HepG2 (cell line): ENCODE data around the gene FAM174C. TPM values are rescaled to one million over a fixed set of nuclear protein-coding genes. Genes with fewer than 3 reads are reported as not detected.

Experiments
- BRD4 ChIP-seq: sonication (generic); formaldehyde crosslinking; IDR thresholded peaks from 2 replicates; pipeline ENCODE4 v1.4.0; 2020; ENCODE audit warnings: missing genetic modification reagents
- ZNF224 ChIP-seq: sonication (generic); formaldehyde crosslinking; IDR thresholded peaks from 2 replicates; pipeline ENCODE4 v1.5.0; 2020; ENCODE audit warnings: mild to moderate bottlenecking, missing genetic modification reagents
- polyA plus RNA-seq, 8 experiments: library from polyadenylated mRNA; depleted of rRNA in 3 of 8; stranded (reverse) in 7 of 8; unstranded in 1 of 8; fragments of >200 nt; fragmentation: Illumina TruSeq in 4 of 8; extraction: Trizol in 4 of 8; gene quantifications; 2 replicates each; pipeline versions ENCODE4 v1.2.1 to v1.2.3, GENCODE V29; 2011 to 2016; ENCODE audit warnings: low read depth in 4 of 8, missing spikeins in 1 of 8, mixed read lengths in 1 of 8; ENCODE audit not compliant: insufficient read depth in 1 of 8
- total RNA-seq, 5 experiments: library from RNA; depleted of rRNA; stranded (reverse); fragments of >200 nt; fragmentation: Illumina TruSeq; extraction: Trizol; gene quantifications; 2 replicates each; pipeline ENCODE4 v1.2.3, GENCODE V29; 2016; ENCODE audit warnings: low read depth in 1 of 5
- TF ChIP-seq, protein P1 (sequence below): sonication (generic); formaldehyde crosslinking; IDR thresholded peaks from 2 replicates; pipeline ENCODE4 v1.8.1; 2023; ENCODE audit warnings: mild to moderate bottlenecking, missing genetic modification reagents
- TF ChIP-seq, protein P2 (sequence below): sonication (generic); formaldehyde crosslinking; IDR thresholded peaks from one replicate; pipeline ENCODE4 v1.5.1; 2020; ENCODE audit warnings: mild to moderate bottlenecking, missing genetic modification reagents; ENCODE audit errors: not compliant biosample characterization
- TF ChIP-seq, protein P3 (sequence below): IDR thresholded peaks from 2 replicates; pipeline ENCODE4 v1.6.1; 2016; ENCODE audit warnings: missing compliant biosample characterization, missing genetic modification reagents, borderline replicate concordance

FAM174C gene
- total and polyA plus RNA-seq, 2 of the 13 experiments (the other 11 are each of a cell fraction or from before 2014, with no cell fraction given): 19.5 to 31.3 TPM

DNA sequence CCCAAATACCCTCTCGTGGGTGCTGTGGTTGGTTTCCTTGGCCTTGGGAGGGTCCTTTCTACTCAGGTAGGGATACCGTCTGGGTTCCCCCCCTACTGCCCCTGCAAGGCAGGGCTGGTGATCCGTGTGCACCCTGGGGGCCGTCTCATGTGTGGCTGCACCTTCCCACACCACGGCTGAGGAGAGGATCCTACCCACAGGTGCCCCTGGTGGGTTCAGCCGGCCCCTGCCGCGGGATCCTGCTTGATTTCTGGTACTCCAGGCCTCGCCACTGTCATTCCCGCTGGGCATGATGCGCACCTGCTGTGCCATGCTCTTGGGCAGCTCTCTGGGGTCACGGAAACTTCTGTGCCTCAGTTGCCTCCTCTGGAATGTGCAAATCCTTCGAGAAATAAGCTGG, 41.1 kb downstream of the FAM174C start (continued):
- TF ChIP-seq ZNF224: no peak
- TF ChIP-seq, protein P1, sequence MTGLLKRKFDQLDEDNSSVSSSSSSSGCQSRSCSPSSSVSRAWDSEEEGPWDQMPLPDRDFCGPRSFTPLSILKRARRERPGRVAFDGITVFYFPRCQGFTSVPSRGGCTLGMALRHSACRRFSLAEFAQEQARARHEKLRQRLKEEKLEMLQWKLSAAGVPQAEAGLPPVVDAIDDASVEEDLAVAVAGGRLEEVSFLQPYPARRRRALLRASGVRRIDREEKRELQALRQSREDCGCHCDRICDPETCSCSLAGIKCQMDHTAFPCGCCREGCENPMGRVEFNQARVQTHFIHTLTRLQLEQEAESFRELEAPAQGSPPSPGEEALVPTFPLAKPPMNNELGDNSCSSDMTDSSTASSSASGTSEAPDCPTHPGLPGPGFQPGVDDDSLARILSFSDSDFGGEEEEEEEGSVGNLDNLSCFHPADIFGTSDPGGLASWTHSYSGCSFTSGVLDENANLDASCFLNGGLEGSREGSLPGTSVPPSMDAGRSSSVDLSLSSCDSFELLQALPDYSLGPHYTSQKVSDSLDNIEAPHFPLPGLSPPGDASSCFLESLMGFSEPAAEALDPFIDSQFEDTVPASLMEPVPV (CRISPR knock-in tag): no peak
- TF ChIP-seq, protein P2, sequence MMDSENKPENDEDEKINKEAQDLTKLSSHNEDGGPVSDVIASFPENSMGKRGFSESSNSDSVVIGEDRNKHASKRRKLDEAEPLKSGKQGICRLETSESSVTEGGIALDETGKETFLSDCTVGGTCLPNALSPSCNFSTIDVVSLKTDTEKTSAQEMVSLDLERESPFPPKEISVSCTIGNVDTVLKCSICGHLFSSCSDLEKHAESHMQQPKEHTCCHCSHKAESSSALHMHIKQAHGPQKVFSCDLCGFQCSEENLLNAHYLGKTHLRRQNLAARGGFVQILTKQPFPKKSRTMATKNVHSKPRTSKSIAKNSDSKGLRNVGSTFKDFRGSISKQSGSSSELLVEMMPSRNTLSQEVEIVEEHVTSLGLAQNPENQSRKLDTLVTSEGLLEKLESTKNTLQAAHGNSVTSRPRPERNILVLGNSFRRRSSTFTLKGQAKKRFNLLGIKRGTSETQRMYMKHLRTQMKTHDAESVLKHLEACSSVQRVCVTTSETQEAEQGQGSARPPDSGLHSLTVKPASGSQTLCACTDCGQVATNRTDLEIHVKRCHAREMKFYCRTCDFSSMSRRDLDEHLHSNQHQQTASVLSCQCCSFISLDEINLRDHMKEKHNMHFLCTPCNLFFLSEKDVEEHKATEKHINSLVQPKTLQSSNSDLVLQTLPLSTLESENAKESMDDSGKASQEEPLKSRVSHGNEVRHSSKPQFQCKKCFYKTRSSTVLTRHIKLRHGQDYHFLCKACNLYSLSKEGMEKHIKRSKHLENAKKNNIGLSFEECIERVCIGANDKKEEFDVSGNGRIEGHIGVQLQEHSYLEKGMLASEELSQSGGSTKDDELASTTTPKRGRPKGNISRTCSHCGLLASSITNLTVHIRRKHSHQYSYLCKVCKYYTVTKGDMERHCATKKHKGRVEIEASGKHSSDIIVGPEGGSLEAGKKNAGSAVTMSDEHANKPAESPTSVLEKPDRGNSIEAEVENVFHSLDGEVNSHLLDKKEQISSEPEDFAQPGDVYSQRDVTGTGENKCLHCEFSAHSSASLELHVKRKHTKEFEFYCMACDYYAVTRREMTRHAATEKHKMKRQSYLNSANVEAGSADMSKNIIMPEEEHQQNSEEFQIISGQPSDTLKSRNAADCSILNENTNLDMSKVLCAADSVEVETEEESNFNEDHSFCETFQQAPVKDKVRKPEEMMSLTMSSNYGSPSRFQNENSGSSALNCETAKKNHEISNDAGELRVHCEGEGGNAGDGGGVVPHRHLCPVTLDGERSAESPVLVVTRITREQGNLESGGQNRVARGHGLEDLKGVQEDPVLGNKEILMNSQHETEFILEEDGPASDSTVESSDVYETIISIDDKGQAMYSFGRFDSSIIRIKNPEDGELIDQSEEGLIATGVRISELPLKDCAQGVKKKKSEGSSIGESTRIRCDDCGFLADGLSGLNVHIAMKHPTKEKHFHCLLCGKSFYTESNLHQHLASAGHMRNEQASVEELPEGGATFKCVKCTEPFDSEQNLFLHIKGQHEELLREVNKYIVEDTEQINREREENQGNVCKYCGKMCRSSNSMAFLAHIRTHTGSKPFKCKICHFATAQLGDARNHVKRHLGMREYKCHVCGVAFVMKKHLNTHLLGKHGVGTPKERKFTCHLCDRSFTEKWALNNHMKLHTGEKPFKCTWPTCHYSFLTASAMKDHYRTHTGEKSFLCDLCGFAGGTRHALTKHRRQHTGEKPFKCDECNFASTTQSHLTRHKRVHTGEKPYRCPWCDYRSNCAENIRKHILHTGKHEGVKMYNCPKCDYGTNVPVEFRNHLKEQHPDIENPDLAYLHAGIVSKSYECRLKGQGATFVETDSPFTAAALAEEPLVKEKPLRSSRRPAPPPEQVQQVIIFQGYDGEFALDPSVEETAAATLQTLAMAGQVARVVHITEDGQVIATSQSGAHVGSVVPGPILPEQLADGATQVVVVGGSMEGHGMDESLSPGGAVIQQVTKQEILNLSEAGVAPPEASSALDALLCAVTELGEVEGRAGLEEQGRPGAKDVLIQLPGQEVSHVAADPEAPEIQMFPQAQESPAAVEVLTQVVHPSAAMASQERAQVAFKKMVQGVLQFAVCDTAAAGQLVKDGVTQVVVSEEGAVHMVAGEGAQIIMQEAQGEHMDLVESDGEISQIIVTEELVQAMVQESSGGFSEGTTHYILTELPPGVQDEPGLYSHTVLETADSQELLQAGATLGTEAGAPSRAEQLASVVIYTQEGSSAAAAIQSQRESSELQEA (CRISPR knock-in tag): no peak
- TF ChIP-seq BRD4 (CRISPR knock-in tag): no peak
- TF ChIP-seq, protein P3, sequence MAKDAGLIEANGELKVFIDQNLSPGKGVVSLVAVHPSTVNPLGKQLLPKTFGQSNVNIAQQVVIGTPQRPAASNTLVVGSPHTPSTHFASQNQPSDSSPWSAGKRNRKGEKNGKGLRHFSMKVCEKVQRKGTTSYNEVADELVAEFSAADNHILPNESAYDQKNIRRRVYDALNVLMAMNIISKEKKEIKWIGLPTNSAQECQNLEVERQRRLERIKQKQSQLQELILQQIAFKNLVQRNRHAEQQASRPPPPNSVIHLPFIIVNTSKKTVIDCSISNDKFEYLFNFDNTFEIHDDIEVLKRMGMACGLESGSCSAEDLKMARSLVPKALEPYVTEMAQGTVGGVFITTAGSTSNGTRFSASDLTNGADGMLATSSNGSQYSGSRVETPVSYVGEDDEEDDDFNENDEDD: no peak
- TF ChIP-seq, all 625 proteins: peak for 0
